Endothelial cell of umbilical vein (primary cell): Measurements from ENCODE around the gene ARHGEF11. TPM values are rescaled to one million over a fixed set of nuclear protein-coding genes. Genes with fewer than 3 reads are reported as not detected.

Source experiments
- BruUV-seq: library from RNA; stranded (reverse); fragments of 400-500 nt; replicated peaks from 2 replicates; lab custom pipeline; 2021; lab: Mats Ljungman, UMichigan
- CTCF ChIA-PET: fragments of 300-600, 350-600 bp; sonication (Branson Sonifier 250); formaldehyde crosslinking; loops from one replicate; lab custom pipeline; 2021; ENCODE audit warnings: antibody characterized with exemption, inconsistent platforms; lab: Charles Lee
- POLR2A ChIA-PET: fragments of 300-600, 350-600 bp; sonication (Branson Sonifier 250); formaldehyde crosslinking; loops from one replicate; lab custom pipeline; 2021; ENCODE audit warnings: antibody characterized with exemption, inconsistent platforms; lab: Charles Lee
- DNase-seq: peaks from one replicate; pipeline ENCODE4 v3.0.0-alpha.2; 2011; ENCODE audit warnings: low read depth, low spot score
- FAIRE-seq: peaks from 2 replicates; lab custom pipeline; 2011; peaks lifted over from hg19 to GRCh38; lab: Jason Lieb, UNC
- H2AFZ ChIP-seq: 2 replicates; pipeline ENCODE4 v1.6.0; 2012; ENCODE audit warnings: low read depth, low read length, control low read depth, inconsistent platforms
- H3K27ac ChIP-seq: 2 replicates; pipeline ENCODE4 v1.5.1; 2011; ENCODE audit warnings: low read depth, mild to moderate bottlenecking, control low read depth, low read length, moderate library complexity; ENCODE audit not compliant: insufficient read depth
- H3K27me3 ChIP-seq, 2 experiments: 2 replicates each; pipeline versions ENCODE4 v1.6.0 to v1.6.1; 2011; ENCODE audit warnings: low read length in 2 of 2, mixed read lengths in 1 of 2; ENCODE audit not compliant: control insufficient read depth in 2 of 2, insufficient read depth in 2 of 2
- H3K36me3 ChIP-seq, 2 experiments: 2 replicates in 1 of 2; 3 replicates in 1 of 2; pipeline ENCODE4 v1.5.1; 2011; ENCODE audit warnings: low read length in 2 of 2, mild to moderate bottlenecking in 1 of 2, moderate library complexity in 1 of 2; ENCODE audit not compliant: control insufficient read depth in 2 of 2, insufficient read depth in 2 of 2; ENCODE audit errors: extremely low read depth in 1 of 2
- H3K4me1 ChIP-seq: 3 replicates; pipeline ENCODE4 v1.5.1; 2011; ENCODE audit warnings: mild to moderate bottlenecking, low read length; ENCODE audit not compliant: control insufficient read depth, insufficient read depth; ENCODE audit errors: extremely low read depth
- H3K4me2 ChIP-seq: 2 replicates; pipeline ENCODE4 v1.6.1; 2011; ENCODE audit warnings: low read length, control low read depth, mixed read lengths; ENCODE audit not compliant: insufficient read depth
- H3K4me3 ChIP-seq, 3 experiments: fragments of 200-600 bp in 1 of 3; sonication (generic), shearing (Covaris generic) in 1 of 3; replicated peaks in 1 of 3; 2 replicates each; pipeline ENCODE4 v1.5.1; 2011 to 2016; ENCODE audit warnings: control low read depth in 3 of 3, low read length in 3 of 3, mild to moderate bottlenecking in 2 of 3, inconsistent platforms in 1 of 3, low read depth in 1 of 3, moderate library complexity in 1 of 3; ENCODE audit not compliant: insufficient read depth in 1 of 3
- H3K79me2 ChIP-seq: 2 replicates; pipeline ENCODE4 v1.6.0; 2012; ENCODE audit warnings: low read length, inconsistent platforms; ENCODE audit not compliant: control insufficient read depth, insufficient read depth
- H3K9ac ChIP-seq: replicated peaks from 2 replicates; pipeline ENCODE3; 2011; ENCODE audit warnings: low read length, control low read depth; ENCODE audit not compliant: insufficient read depth; ENCODE audit errors: extremely low read depth
- H3K9me1 ChIP-seq: replicated peaks from 3 replicates; pipeline ENCODE4 v1.6.0; 2011; ENCODE audit warnings: mild to moderate bottlenecking, low read length; ENCODE audit not compliant: control insufficient read depth, insufficient read depth; ENCODE audit errors: extremely low read depth
- H3K9me3 ChIP-seq: replicated peaks from 2 replicates; pipeline ENCODE4 v1.5.1; 2012; ENCODE audit warnings: low read length, inconsistent platforms; ENCODE audit not compliant: control insufficient read depth, insufficient read depth
- H4K20me1 ChIP-seq: replicated peaks from 2 replicates; pipeline ENCODE3; 2011; ENCODE audit warnings: mild to moderate bottlenecking, low read length; ENCODE audit not compliant: control insufficient read depth, insufficient read depth; ENCODE audit errors: extremely low read depth
- EZH2 ChIP-seq: IDR thresholded peaks from 2 replicates; pipeline ENCODE4 v1.6.1; 2012; ENCODE audit warnings: borderline replicate concordance, low read depth, mild to moderate bottlenecking, moderate library complexity, low read length, inconsistent platforms; ENCODE audit not compliant: severe bottlenecking
- FOS ChIP-seq: IDR thresholded peaks from 2 replicates; pipeline ENCODE4 v1.6.1; 2011; ENCODE audit warnings: mild to moderate bottlenecking, low read length, moderate library complexity, borderline replicate concordance; ENCODE audit not compliant: insufficient read depth
- GATA2 ChIP-seq: IDR thresholded peaks from 2 replicates; pipeline ENCODE4 v1.7.0; 2011; ENCODE audit warnings: low read depth, mild to moderate bottlenecking, moderate library complexity, mixed read lengths, low read length; ENCODE audit not compliant: insufficient read length, insufficient read depth
- JUN ChIP-seq: IDR thresholded peaks from 2 replicates; pipeline ENCODE4 v1.6.1; 2011; ENCODE audit warnings: borderline replicate concordance, low read depth; ENCODE audit not compliant: insufficient read length, insufficient read depth
- MYC ChIP-seq: IDR thresholded peaks from one replicate; pipeline ENCODE4 v1.6.1; 2011; ENCODE audit warnings: mild to moderate bottlenecking, low read depth, low read length
- POLR2A ChIP-seq: IDR thresholded peaks from 2 replicates; pipeline ENCODE4 v1.6.1; 2012; ENCODE audit warnings: low read depth, mild to moderate bottlenecking, control low read depth, low read length
- POLR2AphosphoS5 ChIP-seq: IDR thresholded peaks from 2 replicates; pipeline ENCODE4 v1.6.1; 2012; ENCODE audit warnings: low read depth, mild to moderate bottlenecking, control low read depth, low read length, moderate library complexity; ENCODE audit not compliant: insufficient read depth
- dilution Hi-C: fragments of 300-500 bp; cut with MboI; formaldehyde crosslinking; loops from one replicate; pipeline ENCODE4 v1.15.0; 2019; ENCODE audit warnings: low sequenced_read_pairs; ENCODE audit not compliant: extremely low pct_ligation_motif_present
- intact Hi-C: fragments of 100-400 bp; cut with micrococcal nuclease; formaldehyde crosslinking; loops from one replicate; pipeline ENCODE4 v1.10.0; 2022
- polyA plus RNA-seq, 4 experiments: library from polyadenylated mRNA; depleted of rRNA in 3 of 4; stranded (reverse) in 3 of 4; unstranded in 1 of 4; fragments of >200 nt; gene quantifications; 2 replicates each; pipeline versions ENCODE4 v1.2.1 to v1.2.3, GENCODE V29; 2011 to 2012; ENCODE audit warnings: missing spikeins in 1 of 4
- total RNA-seq: library from RNA; stranded (reverse); gene quantifications from 2 replicates; pipeline ENCODE4 v1.2.3, GENCODE V29; 2021
- TF ChIP-seq, protein P1 (sequence below): IDR thresholded peaks from 2 replicates; pipeline ENCODE4 v1.6.1; 2011; ENCODE audit not compliant: insufficient read depth, insufficient read length
- TF ChIP-seq, protein P2 (sequence below), 2 donors: IDR thresholded peaks; 1 replicate in 1 of 2; 2 replicates in 1 of 2; pipeline ENCODE4 v1.5.1; 2011; ENCODE audit warnings: low read length in 2 of 2, mild to moderate bottlenecking in 2 of 2, moderate library complexity in 2 of 2, control low read depth in 1 of 2, inconsistent platforms in 1 of 2, low read depth in 1 of 2; ENCODE audit not compliant: insufficient read depth in 1 of 2; ENCODE audit errors: extremely low read depth in 1 of 2

ARHGEF11 gene
- total and polyA plus RNA-seq, 2 donors (not counting 3 experiments of a cell fraction or from before 2014, with no cell fraction given): 18.2 to 28.0 TPM

GRCh38 chr1:156908541-156908940 lies 137.0 kb downstream of the ARHGEF11 start:
- Histone ChIP-seq H3K9me1 (no peaks in the 10 kb centered on the region), H3K4me1 (peaks cover 38% of the 10 kb centered on the region), H3K4me2 (no peak overlapping the region), H4K20me1 (no peaks in the 10 kb centered on the region), H3K79me2 (peaks cover 57% of the 10 kb centered on the region), H3K27me3 (no peaks in the 10 kb centered on the region), H3K36me3 (peaks cover 19 to 62% of the 10 kb centered on the region in 2 experiments), H2AFZ (no peak overlapping the region), H3K9me3 (no peaks in the 10 kb centered on the region), H3K27ac (no peak overlapping the region), H3K4me3 (no peak overlapping the region), H3K9ac (no peak overlapping the region)
- BruUV-seq: no TSS peak
- no peak for DNase-seq
- no peak for FAIRE-seq
- intact Hi-C loops: no loop called here
- TF ChIP-seq JUN (no peak), MYC (no peak), FOS (no peak), GATA2 (no peak), POLR2AphosphoS5 (no peak), POLR2A (no peak), EZH2 (no peak)
- TF ChIP-seq, protein P1, sequence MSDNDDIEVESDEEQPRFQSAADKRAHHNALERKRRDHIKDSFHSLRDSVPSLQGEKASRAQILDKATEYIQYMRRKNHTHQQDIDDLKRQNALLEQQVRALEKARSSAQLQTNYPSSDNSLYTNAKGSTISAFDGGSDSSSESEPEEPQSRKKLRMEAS: no peak
- TF ChIP-seq, protein P2, sequence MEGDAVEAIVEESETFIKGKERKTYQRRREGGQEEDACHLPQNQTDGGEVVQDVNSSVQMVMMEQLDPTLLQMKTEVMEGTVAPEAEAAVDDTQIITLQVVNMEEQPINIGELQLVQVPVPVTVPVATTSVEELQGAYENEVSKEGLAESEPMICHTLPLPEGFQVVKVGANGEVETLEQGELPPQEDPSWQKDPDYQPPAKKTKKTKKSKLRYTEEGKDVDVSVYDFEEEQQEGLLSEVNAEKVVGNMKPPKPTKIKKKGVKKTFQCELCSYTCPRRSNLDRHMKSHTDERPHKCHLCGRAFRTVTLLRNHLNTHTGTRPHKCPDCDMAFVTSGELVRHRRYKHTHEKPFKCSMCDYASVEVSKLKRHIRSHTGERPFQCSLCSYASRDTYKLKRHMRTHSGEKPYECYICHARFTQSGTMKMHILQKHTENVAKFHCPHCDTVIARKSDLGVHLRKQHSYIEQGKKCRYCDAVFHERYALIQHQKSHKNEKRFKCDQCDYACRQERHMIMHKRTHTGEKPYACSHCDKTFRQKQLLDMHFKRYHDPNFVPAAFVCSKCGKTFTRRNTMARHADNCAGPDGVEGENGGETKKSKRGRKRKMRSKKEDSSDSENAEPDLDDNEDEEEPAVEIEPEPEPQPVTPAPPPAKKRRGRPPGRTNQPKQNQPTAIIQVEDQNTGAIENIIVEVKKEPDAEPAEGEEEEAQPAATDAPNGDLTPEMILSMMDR (IDR thresholded peaks at IDR 0.05; ENCODE audit: extremely low read depth in 1 of 2, insufficient read depth in 1 of 2, low read depth in 1 of 2, low read length in 2 of 2): no peak
- ChIA-PET CTCF (interaction anchor here (2.9 to 3.1 kb wide), 2 partner anchors 15 to 19 kb away, joined by 8 to 20 read pairs; partner anchors contain the start of gene PEAR1), POLR2A (no interaction called here)
- dilution Hi-C loops: no loop called here
